MCF 10A (cell line): Measurements from ENCODE around the gene CXXC1. TPM values are rescaled to one million over a fixed set of nuclear protein-coding genes. Genes with fewer than 3 reads are reported as not detected.
A peak's percentile ranks its signal among the peaks of the same experiment; 100 is the strongest.

Experiments
- BruUV-seq: library from RNA; stranded (reverse); fragments of 400-500 nt; replicated peaks from 2 replicates; lab custom pipeline; 2021; lab: Mats Ljungman, UMichigan
- CTCF ChIA-PET: fragments of 300-600 bp; sonication (Branson Sonifier 250); formaldehyde crosslinking; extraction: SDS; loops from one replicate; lab custom pipeline; 2021; ENCODE audit warnings: antibody characterized with exemption, inconsistent platforms; lab: Yijun Ruan, JAX
- POLR2A ChIA-PET: fragments of 300-600, 350-650 bp; sonication (Branson Sonifier 250); formaldehyde crosslinking; extraction: SDS; loops from one replicate; lab custom pipeline; 2020; ENCODE audit warnings: antibody characterized with exemption, inconsistent platforms; lab: Yijun Ruan, JAX
- DNase-seq: peaks from one replicate; pipeline ENCODE4 v3.0.0-alpha.2; 2018; ENCODE audit not compliant: unreplicated experiment
- H3K27ac Mint-ChIP-seq: one replicate; pipeline ENCODE4 v1.8.0; 2022; ENCODE audit warnings: mild to moderate bottlenecking, low read depth, mixed read lengths; ENCODE audit not compliant: unreplicated experiment
- H3K27me3 Mint-ChIP-seq: one replicate; pipeline ENCODE4 v1.8.0; 2022; ENCODE audit warnings: mixed read lengths; ENCODE audit not compliant: insufficient read depth, unreplicated experiment
- H3K36me3 Mint-ChIP-seq: one replicate; pipeline ENCODE4 v1.8.0; 2022; ENCODE audit warnings: mild to moderate bottlenecking, moderate library complexity, mixed read lengths; ENCODE audit not compliant: insufficient read depth, unreplicated experiment
- H3K4me1 Mint-ChIP-seq: one replicate; pipeline ENCODE4 v1.8.0; 2022; ENCODE audit warnings: mixed read lengths; ENCODE audit not compliant: insufficient read depth, unreplicated experiment
- H3K4me3 Mint-ChIP-seq: one replicate; pipeline ENCODE4 v1.8.0; 2022; ENCODE audit warnings: mild to moderate bottlenecking, moderate library complexity, mixed read lengths; ENCODE audit not compliant: unreplicated experiment
- H3K9me3 Mint-ChIP-seq: one replicate; pipeline ENCODE4 v1.8.0; 2022; ENCODE audit warnings: mixed read lengths; ENCODE audit not compliant: unreplicated experiment
- CTCF ChIP-seq: fragments of 200-600 bp; IDR thresholded peaks from one replicate; pipeline ENCODE4 v1.8.0; 2022; ENCODE audit warnings: antibody characterized with exemption, mild to moderate bottlenecking; ENCODE audit not compliant: unreplicated experiment
- intact Hi-C: fragments of 100-400 bp; cut with micrococcal nuclease; formaldehyde crosslinking; loops from 2 replicates; pipeline ENCODE4 v1.14.1; 2022
- total RNA-seq: library from RNA; stranded (reverse); gene quantifications from 2 replicates; pipeline ENCODE4 v1.2.3, GENCODE V29; 2022

The CXXC1 gene
- total RNA-seq, 1 experiment from 2014 or later, result 65.1 TPM

- CTCF ChIA-PET, result interaction anchor here (0.7 to 1.1 kb wide), 2 partner anchors 29 to 88 kb away, joined by 3 to 4 read pairs; no protein-coding TSS in a partner anchor
- H3K9me3 Mint-ChIP-seq, result no peaks in the 10 kb centered on the region
Measured at GRCh38 chr18:50232419-50232818, 55.1 kb downstream of the CXXC1 start.

More at GRCh38 chr18:50232419-50232818, 55.1 kb downstream of the CXXC1 start:
- Mint-ChIP-seq H3K27ac (peak overlapping the region; percentile 17), H3K27me3 (no peaks in the 10 kb centered on the region), H3K4me3 (no peak overlapping the region), H3K4me1 (peaks cover 14% of the 10 kb centered on the region), H3K36me3 (no peaks in the 10 kb centered on the region)
- intact Hi-C loops, result no loop called here
- TF ChIP-seq CTCF, result no peak
- POLR2A ChIA-PET, result interaction anchor here (0.6 kb wide), 1 partner anchor 91 kb away, joined by 3 read pairs; no protein-coding TSS in a partner anchor
- DNase-seq, result no peak
- no TSS peak for BruUV-seq

Other genes with a start within 250 kb of the CXXC1 start
- 25.9 and 26.7 TPM in 2 replicates for gene MYO5B, start 92.5 kb downstream of the CXXC1 start, total RNA-seq
- gene CFAP53, start 21.2 kb downstream of the CXXC1 start, total RNA-seq, result 2.2 and 5.0 TPM in 2 replicates
- gene MBD1, start 6.2 kb downstream of the CXXC1 start, total RNA-seq, result 203 and 227 TPM in 2 replicates
- gene SKA1, start 87.4 kb upstream of the CXXC1 start, total RNA-seq, result 7.8 and 18.7 TPM in 2 replicates